ENCODE data around the gene DDX20. TPM values are rescaled to one million over a fixed set of nuclear protein-coding genes. Genes with fewer than 3 reads are reported as not detected.

Gene DDX20
- total RNA-seq, 6 donors from 2014 or later = 7.9 to 18.5 (median 9.2) TPM

- Histone ChIP-seq H3K27me3 (no peaks in the 10 kb centered on the region), H3K4me3 (no peak overlapping the region), H3K36me3 (peaks cover 0 to 13% (median 0%) of the 10 kb centered on the region in 4 donors), H3K27ac (no peak overlapping the region), H3K9me3 (no peaks in the 10 kb centered on the region), H3K4me1 (peaks cover 5 to 10% (median 7%) of the 10 kb centered on the region in 4 donors)
- DNase-seq (no peak), ATAC-seq (ENCODE audit: low FRiP score in 2 of 2) (no peak)
- 89 to 94% methylated on average over 18 of the region's 18 CpGs for WGBS, 2 donors
- TF ChIP-seq POLR2A (IDR thresholded peaks at IDR 0.05) = no peak
Measured at GRCh38 chr1:111727056-111727455, 28.6 kb upstream of the DDX20 start.

- Histone ChIP-seq H3K4me1 (peaks cover 15 to 20% (median 17%) of the 10 kb centered on the region in 4 donors), H3K27me3 (no peaks in the 10 kb centered on the region), H3K9me3 (no peaks in the 10 kb centered on the region), H3K36me3 (peaks cover 0 to 13% (median 0%) of the 10 kb centered on the region in 4 donors), H3K27ac (no peak overlapping the region), H3K4me3 (no peak overlapping the region)
- DNase-seq (no peak), ATAC-seq (ENCODE audit: low FRiP score in 2 of 2) (no peak)
- TF ChIP-seq CTCF (IDR thresholded peaks at IDR 0.05) = no peak
- TF ChIP-seq POLR2AphosphoS5 (IDR thresholded peaks at IDR 0.05) = no peak
- no peak for TF ChIP-seq POLR2A (IDR thresholded peaks at IDR 0.05)
- TF ChIP-seq EP300 (IDR thresholded peaks at IDR 0.05) = no peak
- 77 to 90% methylated on average over 6 to 8 of the region's 8 CpGs for WGBS, 2 donors
Measured at GRCh38 chr1:111729271-111729921, 26.3 kb upstream of the DDX20 start.

- H3K4me3 ChIP-seq = no peak overlapping the region
- peaks cover 0 to 13% (median 0%) of the 10 kb centered on the region in 4 donors for H3K36me3 ChIP-seq
- 77 to 79% methylated on average over 7 of the region's 7 CpGs for WGBS, 2 donors
- no peaks in the 10 kb centered on the region for H3K27me3 ChIP-seq
- H3K9me3 ChIP-seq = no peaks in the 10 kb centered on the region
- H3K27ac ChIP-seq = no peak overlapping the region
- no peak for TF ChIP-seq EP300 (IDR thresholded peaks at IDR 0.05)
- TF ChIP-seq CTCF (IDR thresholded peaks at IDR 0.05) = no peak
- no peak for TF ChIP-seq POLR2AphosphoS5 (IDR thresholded peaks at IDR 0.05)
- TF ChIP-seq POLR2A (IDR thresholded peaks at IDR 0.05) = no peak
- DNase-seq (no peak), ATAC-seq (ENCODE audit: low FRiP score in 2 of 2) (no peak)
- H3K4me1 ChIP-seq = peaks cover 20 to 24% (median 20%) of the 10 kb centered on the region in 4 donors
Measured at GRCh38 chr1:111729946-111730681, 25.6 kb upstream of the DDX20 start.

- H3K27ac ChIP-seq = no peak overlapping the region
- no peak for ATAC-seq (ENCODE audit: low FRiP score in 2 of 2)
- 94 to 95% methylated on average over 4 of the region's 4 CpGs for WGBS, 2 donors
Measured at GRCh38 chr1:111730706-111731105, 25.0 kb upstream of the DDX20 start.

More at GRCh38 chr1:111730706-111731105, 25.0 kb upstream of the DDX20 start:
- no peak overlapping the region for H3K4me3 ChIP-seq
- H3K9me3 ChIP-seq = no peaks in the 10 kb centered on the region
- H3K27me3 ChIP-seq = no peaks in the 10 kb centered on the region
- no peak for TF ChIP-seq CTCF (IDR thresholded peaks at IDR 0.05)
- TF ChIP-seq EP300 (IDR thresholded peaks at IDR 0.05) = no peak
- no peak for TF ChIP-seq POLR2AphosphoS5 (IDR thresholded peaks at IDR 0.05)
- TF ChIP-seq POLR2A (IDR thresholded peaks at IDR 0.05) = no peak
- DNase-seq = no peak
- H3K4me1 ChIP-seq = peaks cover 19 to 24% (median 20%) of the 10 kb centered on the region in 4 donors
- peaks cover 0 to 13% (median 0%) of the 10 kb centered on the region in 4 donors for H3K36me3 ChIP-seq

Data from upper lobe of left lung (tissue), 6 donors.